B cell (primary cell): ENCODE measurements around the gene KRT73. TPM values are rescaled to one million over a fixed set of nuclear protein-coding genes. Genes with fewer than 3 reads are reported as not detected.

Experiments used
- ATAC-seq: fragments of 200-7000 bp; cut with Tn5 transposase; one replicate; pipeline ENCODE4 v1.10.0; 2021; ENCODE audit warnings: low read depth, mild to moderate bottlenecking, moderate number of reproducible peaks, moderate library complexity
- CTCF ChIA-PET: fragments of 350-600 bp; sonication (Branson Sonifier 250); formaldehyde crosslinking; loops from one replicate; lab custom pipeline; 2021; ENCODE audit warnings: antibody characterized with exemption, inconsistent platforms; lab: Charles Lee
- POLR2A ChIA-PET: fragments of 350-600 bp; sonication (Branson Sonifier 250); formaldehyde crosslinking; loops from one replicate; lab custom pipeline; 2021; ENCODE audit warnings: antibody characterized with exemption; lab: Charles Lee
- DNase-seq: peaks from one replicate; pipeline ENCODE4 v3.0.0; 2013
- H2AFZ ChIP-seq: 2 replicates; pipeline ENCODE4 v1.6.1; 2012; ENCODE audit warnings: mild to moderate bottlenecking, low read depth, low read length; ENCODE audit not compliant: insufficient read depth, poor library complexity, severe bottlenecking
- H3K27ac ChIP-seq, 2 donors: 1 replicate in 1 of 2; 2 replicates in 1 of 2; pipeline ENCODE4 v1.5.1; 2012 to 2013; ENCODE audit warnings: low read length in 2 of 2, mild to moderate bottlenecking in 2 of 2, moderate library complexity in 1 of 2
- H3K27me3 ChIP-seq, 4 experiments: fragments of 200-600 bp in 1 of 4; sonication (generic) in 1 of 4; replicated peaks in 1 of 4; 1 replicate in 2 of 4; 2 replicates in 2 of 4; pipeline versions ENCODE4 v1.6.1 to v1.7.0; 2013 to 2016; ENCODE audit warnings: low read length in 3 of 4, mild to moderate bottlenecking in 2 of 4, mixed read lengths in 1 of 4, moderate library complexity in 1 of 4; ENCODE audit not compliant: insufficient read depth in 4 of 4, control insufficient read depth in 3 of 4; ENCODE audit errors: control extremely low read depth in 1 of 4
- H3K36me3 ChIP-seq, 2 experiments: replicated peaks in 1 of 2; 1 replicate in 1 of 2; 2 replicates in 1 of 2; pipeline versions ENCODE4 v1.6.1 to v1.7.1; 2013; ENCODE audit warnings: low read length in 1 of 2; ENCODE audit not compliant: insufficient read depth in 2 of 2, control insufficient read depth in 1 of 2; ENCODE audit errors: control extremely low read depth in 1 of 2, extremely low read depth in 1 of 2
- H3K4me1 ChIP-seq, 2 donors: fragments of 200-600 bp in 1 of 2; sonication (generic) in 1 of 2; 1 replicate in 1 of 2; 2 replicates in 1 of 2; pipeline versions ENCODE4 v1.5.1 to v1.6.1; 2013 to 2017; ENCODE audit warnings: low read length in 2 of 2; ENCODE audit not compliant: control insufficient read depth in 2 of 2, insufficient read depth in 2 of 2
- H3K4me2 ChIP-seq: replicated peaks from 2 replicates; pipeline ENCODE3; 2012; ENCODE audit warnings: mild to moderate bottlenecking, low read depth, low read length; ENCODE audit not compliant: poor library complexity, severe bottlenecking
- H3K4me3 ChIP-seq, 5 experiments: fragments of 200-600 bp in 1 of 5; sonication (generic) in 1 of 5; 1 replicate in 3 of 5; 2 replicates in 2 of 5; pipeline versions ENCODE4 v1.5.1 to v1.7.0; 2011 to 2016; ENCODE audit warnings: low read length in 4 of 5, mild to moderate bottlenecking in 4 of 5, low read depth in 2 of 5, control low read depth in 1 of 5, moderate library complexity in 1 of 5; ENCODE audit not compliant: insufficient read depth in 1 of 5; ENCODE audit errors: control extremely low read depth in 1 of 5, extremely low read depth in 1 of 5
- H3K79me2 ChIP-seq: fragments of 200-600 bp; sonication (generic); one replicate; pipeline ENCODE4 v1.6.0; 2016; ENCODE audit warnings: low read length; ENCODE audit not compliant: control insufficient read depth, insufficient read depth
- H3K9ac ChIP-seq: fragments of 200-600 bp; sonication (generic); 2 replicates; pipeline ENCODE4 v1.6.1; 2017; ENCODE audit warnings: mild to moderate bottlenecking, low read length, moderate library complexity
- H3K9me3 ChIP-seq, 3 donors: one replicate each; pipeline versions ENCODE4 v1.6.1 to v1.7.1; 2013; ENCODE audit warnings: low read length in 2 of 3; ENCODE audit not compliant: control insufficient read depth in 2 of 3, insufficient read depth in 1 of 3; ENCODE audit errors: control extremely low read depth in 1 of 3
- H4K20me1 ChIP-seq: 2 replicates; pipeline ENCODE4 v1.6.0; 2012; ENCODE audit warnings: mild to moderate bottlenecking, low read length; ENCODE audit not compliant: insufficient read depth, control insufficient read depth, poor library complexity, severe bottlenecking
- H3K27ac Mint-ChIP-seq: one replicate; pipeline ENCODE4 v1.8.0; 2021; ENCODE audit warnings: mixed read lengths
- H3K27me3 Mint-ChIP-seq: one replicate; pipeline ENCODE4 v1.8.0; 2021; ENCODE audit warnings: mixed read lengths
- H3K4me1 Mint-ChIP-seq: one replicate; pipeline ENCODE4 v1.8.0; 2021; ENCODE audit warnings: mixed read lengths
- H3K4me3 Mint-ChIP-seq: one replicate; pipeline ENCODE4 v1.8.0; 2021; ENCODE audit warnings: mixed read lengths
- H3K9me3 Mint-ChIP-seq: one replicate; pipeline ENCODE4 v1.8.0; 2022; ENCODE audit warnings: mixed read lengths; ENCODE audit not compliant: insufficient read depth
- CTCF ChIP-seq: fragments of 200-600 bp; IDR thresholded peaks from one replicate; pipeline ENCODE4 v1.8.0; 2022; ENCODE audit warnings: antibody characterized with exemption, mild to moderate bottlenecking
- EZH2 ChIP-seq: IDR thresholded peaks from 2 replicates; pipeline ENCODE4 v1.6.1; 2012; ENCODE audit warnings: borderline replicate concordance, low read depth, mild to moderate bottlenecking, moderate library complexity, low read length; ENCODE audit not compliant: insufficient read depth, poor library complexity, severe bottlenecking
- WGBS: methylation state at CpG from one replicate; pipeline ENCODE4 v1.1.5; 2013; ENCODE audit warnings: missing lambda C conversion rate; ENCODE audit not compliant: insufficient coverage; 5-methylcytosine and 5-hydroxymethylcytosine counted together
- intact Hi-C: fragments of 100-400 bp; cut with micrococcal nuclease; formaldehyde crosslinking; loops from one replicate; pipeline ENCODE4 v1.10.0; 2022
- polyA plus RNA-seq: library from polyadenylated mRNA; depleted of rRNA; stranded (reverse); fragments of >200 nt; gene quantifications from 2 replicates; pipeline ENCODE4 v1.2.3, GENCODE V29; 2012
- total RNA-seq, 2 donors: library from RNA; stranded (reverse); fragments of 120-200 nt in 1 of 2; gene quantifications; 1 replicate in 1 of 2; 2 replicates in 1 of 2; pipeline versions ENCODE4 v1.2.3 to v1.2.4, GENCODE V29; 2013 to 2022

KRT73 gene
- total and polyA plus RNA-seq, 2 donors (not counting 1 experiment from before 2014, with no cell fraction given), result 0.07 TPM; not detected in 1

- Histone ChIP-seq H3K79me2 (no peaks in the 10 kb centered on the region), H3K36me3 (no peaks in the 10 kb centered on the region), H2AFZ (no peak overlapping the region), H3K27me3 (peaks cover 0 to 13% (median 0%) of the 10 kb centered on the region in 4 experiments), H3K9me3 (no peaks in the 10 kb centered on the region), H4K20me1 (no peaks in the 10 kb centered on the region), H3K27ac (no peak overlapping the region), H3K4me3 (no peak overlapping the region), H3K4me1 (no peaks in the 10 kb centered on the region), H3K4me2 (no peak overlapping the region), H3K9ac (no peak overlapping the region)
- DNase-seq, result no peak
- Mint-ChIP-seq H3K27ac (no peak overlapping the region), H3K9me3 (no peaks in the 10 kb centered on the region), H3K27me3 (peaks cover 39% of the 10 kb centered on the region), H3K4me3 (no peak overlapping the region), H3K4me1 (no peaks in the 10 kb centered on the region)
- ChIA-PET CTCF (no interaction called here), POLR2A (no interaction called here)
- no peak for ATAC-seq
- TF ChIP-seq CTCF (no peak), EZH2 (no peak)
- 76% methylated on average over 8 of the region's 10 CpGs for WGBS
- intact Hi-C loops, result no loop called here
Observed at GRCh38 chr12:52662093-52662917, 43.9 kb upstream of the KRT73 start.

GRCh38 chr12:52661668-52662067, 43.3 kb upstream of the KRT73 start:
- CTCF ChIA-PET, result no interaction called here
- no peaks in the 10 kb centered on the region for H3K9me3 Mint-ChIP-seq
- 100% methylated on average over 2 of the region's 3 CpGs for WGBS
- H3K79me2 ChIP-seq, result no peaks in the 10 kb centered on the region
- TF ChIP-seq EZH2 (no peak), CTCF (no peak)
- H3K27me3 Mint-ChIP-seq, result peaks cover 39% of the 10 kb centered on the region
- no peak overlapping the region for H3K4me2 ChIP-seq
- H3K27ac ChIP-seq, result no peak overlapping the region
- ATAC-seq (no peak), DNase-seq (no peak)
- no peak overlapping the region for H3K4me3 ChIP-seq
- POLR2A ChIA-PET, result no interaction called here
- intact Hi-C loops, result no loop called here
- H4K20me1 ChIP-seq, result no peaks in the 10 kb centered on the region
- H3K4me1 Mint-ChIP-seq, result no peaks in the 10 kb centered on the region
- no peak overlapping the region for H3K4me3 Mint-ChIP-seq
- no peaks in the 10 kb centered on the region for H3K36me3 ChIP-seq
- H3K27ac Mint-ChIP-seq, result no peak overlapping the region
- H2AFZ ChIP-seq, result no peak overlapping the region
- no peaks in the 10 kb centered on the region for H3K9me3 ChIP-seq
- no peak overlapping the region for H3K9ac ChIP-seq
- no peaks in the 10 kb centered on the region for H3K4me1 ChIP-seq
- H3K27me3 ChIP-seq, result peaks cover 0 to 13% (median 0%) of the 10 kb centered on the region in 4 experiments
